Neural cell (in vitro differentiated cells): ENCODE results near the gene ARF5. TPM values are rescaled to one million over a fixed set of nuclear protein-coding genes. Genes with fewer than 3 reads are reported as not detected.

Experiments used
- H2AFZ ChIP-seq: fragments of 200-600, 300-800 bp; sonication (generic), shearing (Covaris generic); 2 replicates; pipeline ENCODE4 v1.6.0; 2014; ENCODE audit warnings: low read depth, mild to moderate bottlenecking, antibody characterized with exemption, low read length, moderate library complexity
- H3F3A ChIP-seq: fragments of 200-600 bp; shearing (Covaris generic); 2 replicates; pipeline ENCODE4 v1.6.1; 2016; ENCODE audit warnings: mild to moderate bottlenecking, moderate library complexity, mixed read lengths, antibody characterized with exemption, low read length; ENCODE audit not compliant: insufficient read depth, poor library complexity, severe bottlenecking
- H3K27ac ChIP-seq: fragments of 200-600, 300-800 bp; sonication (generic), shearing (Covaris generic); 2 replicates; pipeline ENCODE4 v1.5.1; 2014; ENCODE audit warnings: mild to moderate bottlenecking, low read length, moderate library complexity
- H3K27me3 ChIP-seq: fragments of 300-800, 200-600 bp; sonication (generic), shearing (Covaris generic); 2 replicates; pipeline ENCODE4 v1.6.0; 2014; ENCODE audit warnings: mild to moderate bottlenecking, low read depth, low read length, moderate library complexity; ENCODE audit not compliant: insufficient read depth
- H3K36me3 ChIP-seq: fragments of 300-800, 200-600 bp; sonication (generic), shearing (Covaris generic); 2 replicates; pipeline ENCODE4 v1.5.1; 2014; ENCODE audit warnings: mild to moderate bottlenecking, antibody characterized with exemption, low read length, moderate library complexity; ENCODE audit not compliant: insufficient read depth
- H3K4me2 ChIP-seq: fragments of 300-800, 200-600 bp; sonication (generic), shearing (Covaris generic); 2 replicates; pipeline ENCODE4 v1.6.0; 2014; ENCODE audit warnings: mild to moderate bottlenecking, low read length
- H3K4me3 ChIP-seq: fragments of 300-800, 200-600 bp; sonication (generic), shearing (Covaris generic); 2 replicates; pipeline ENCODE4 v1.5.1; 2014; ENCODE audit warnings: mild to moderate bottlenecking, low read length, moderate library complexity
- H3K79me2 ChIP-seq: fragments of 200-600 bp; shearing (Covaris generic); replicated peaks from 2 replicates; pipeline ENCODE4 v1.6.0; 2014; ENCODE audit warnings: mild to moderate bottlenecking, low read length, moderate library complexity; ENCODE audit not compliant: insufficient read depth
- H3K9ac ChIP-seq: fragments of 300-800, 200-600 bp; sonication (generic), shearing (Covaris generic); 2 replicates; pipeline ENCODE4 v1.6.1; 2016; ENCODE audit warnings: mild to moderate bottlenecking, low read length, mixed read lengths
- H3K9me2 ChIP-seq: fragments of 200-600 bp; shearing (Covaris generic); 2 replicates; pipeline ENCODE4 v1.6.1; 2016; ENCODE audit warnings: mild to moderate bottlenecking, low read length, mixed read lengths; ENCODE audit not compliant: insufficient read depth
- H3K9me3 ChIP-seq: fragments of 200-600, 300-800 bp; sonication (generic), shearing (Covaris generic); 2 replicates; pipeline ENCODE4 v1.6.1; 2016; ENCODE audit warnings: mild to moderate bottlenecking, mixed run types, low read length, moderate library complexity, mixed read lengths
- H4K20me1 ChIP-seq: fragments of 200-600 bp; shearing (Covaris generic); 2 replicates; pipeline ENCODE4 v1.6.1; 2016; ENCODE audit warnings: mild to moderate bottlenecking, mixed run types; ENCODE audit not compliant: insufficient read depth
- EP300 ChIP-seq: fragments of 450-650 bp; conservative IDR thresholded peaks from 2 replicates; pipeline ENCODE4 v1.6.1; 2014; ENCODE audit warnings: antibody characterized with exemption, mild to moderate bottlenecking, moderate library complexity; ENCODE audit not compliant: poor library complexity, severe bottlenecking
- EZH2 ChIP-seq: fragments of 200-600, 300-800 bp; shearing (Covaris generic), sonication (generic); IDR thresholded peaks from 2 replicates; pipeline ENCODE4 v1.6.1; 2014; ENCODE audit warnings: antibody characterized with exemption, low read length, borderline replicate concordance, mild to moderate bottlenecking; ENCODE audit not compliant: insufficient read depth, poor library complexity, severe bottlenecking
- MXI1 ChIP-seq: fragments of 450-650 bp; conservative IDR thresholded peaks from 2 replicates; pipeline ENCODE4 v1.6.1; 2014; ENCODE audit warnings: antibody characterized with exemption, mild to moderate bottlenecking; ENCODE audit not compliant: poor library complexity, severe bottlenecking
- POLR2AphosphoS5 ChIP-seq: IDR thresholded peaks from 2 replicates; pipeline ENCODE4 v1.6.1; 2012
- RAD21 ChIP-seq: fragments of 450-650 bp; conservative IDR thresholded peaks from 2 replicates; pipeline ENCODE4 v1.6.1; 2014; ENCODE audit warnings: antibody characterized with exemption, mild to moderate bottlenecking, moderate library complexity
- SMC3 ChIP-seq: fragments of 450-650 bp; conservative IDR thresholded peaks from 2 replicates; pipeline ENCODE4 v1.6.1; 2014; ENCODE audit warnings: antibody characterized with exemption, mild to moderate bottlenecking, moderate library complexity; ENCODE audit not compliant: poor library complexity
- TAF1 ChIP-seq: IDR thresholded peaks from 2 replicates; pipeline ENCODE4 v1.6.1; 2012; ENCODE audit warnings: low read depth
- polyA plus RNA-seq: library from polyadenylated mRNA; depleted of rRNA; stranded (reverse); fragments of >200 nt; gene quantifications from 2 replicates; pipeline ENCODE4 v1.2.3, GENCODE V29; 2014
- TF ChIP-seq, protein P1 (sequence below): fragments of 450-650 bp; IDR thresholded peaks from 2 replicates; pipeline ENCODE4 v1.5.1; 2014; ENCODE audit warnings: antibody characterized with exemption, mild to moderate bottlenecking, moderate library complexity; ENCODE audit not compliant: poor library complexity, severe bottlenecking
- TF ChIP-seq, protein P2 (sequence below): IDR thresholded peaks from 2 replicates; pipeline ENCODE4 v1.6.1; 2012; ENCODE audit warnings: borderline replicate concordance

The ARF5 gene
- polyA plus RNA-seq, 1 donor from 2014 or later, result 582 TPM

DNA sequence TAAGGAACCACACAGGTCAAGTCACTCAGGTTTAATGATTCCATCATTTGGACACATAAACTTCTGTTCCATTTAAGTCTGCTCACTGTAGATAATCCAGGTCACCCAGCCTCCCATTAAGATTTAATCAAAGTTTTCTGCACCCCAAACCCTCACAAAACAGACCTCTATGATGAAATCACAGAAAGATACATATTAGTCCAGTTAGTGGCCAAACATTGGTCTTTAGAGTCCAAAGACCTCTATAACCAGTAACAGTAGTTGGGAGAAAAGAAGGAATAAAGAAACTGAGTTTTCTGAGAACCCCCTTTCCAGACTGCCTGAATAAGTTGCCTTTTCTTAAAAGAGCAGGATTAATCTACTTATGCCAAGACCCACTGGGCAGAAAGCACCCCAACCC, 7.6 kb upstream of the ARF5 start:
- Histone ChIP-seq H3K4me3 (peak overlapping the region; percentile 98), H4K20me1 (no peaks in the 10 kb centered on the region), H3K79me2 (peaks cover 27% of the 10 kb centered on the region)

DNA sequence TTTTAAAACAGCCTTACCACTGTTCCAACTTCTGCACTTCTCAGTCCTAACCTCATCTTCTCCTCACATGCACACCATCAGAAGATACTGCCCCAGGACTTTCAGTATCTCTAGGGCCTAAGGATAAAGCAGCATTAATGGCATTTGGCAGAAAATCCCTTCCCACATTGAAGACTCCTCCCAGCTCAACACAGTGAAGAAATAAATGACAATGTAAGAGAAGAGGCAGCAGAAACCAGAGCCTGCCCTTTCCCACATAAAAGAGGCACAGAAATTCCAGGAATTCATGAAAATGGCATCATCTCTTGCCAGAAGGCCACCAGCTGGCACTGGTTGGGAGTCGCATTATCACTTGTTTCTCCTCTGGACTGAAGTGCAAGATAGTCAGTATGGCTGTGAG, 6.5 kb upstream of the ARF5 start:
- no peak for TF ChIP-seq MXI1
- TF ChIP-seq, protein P1, sequence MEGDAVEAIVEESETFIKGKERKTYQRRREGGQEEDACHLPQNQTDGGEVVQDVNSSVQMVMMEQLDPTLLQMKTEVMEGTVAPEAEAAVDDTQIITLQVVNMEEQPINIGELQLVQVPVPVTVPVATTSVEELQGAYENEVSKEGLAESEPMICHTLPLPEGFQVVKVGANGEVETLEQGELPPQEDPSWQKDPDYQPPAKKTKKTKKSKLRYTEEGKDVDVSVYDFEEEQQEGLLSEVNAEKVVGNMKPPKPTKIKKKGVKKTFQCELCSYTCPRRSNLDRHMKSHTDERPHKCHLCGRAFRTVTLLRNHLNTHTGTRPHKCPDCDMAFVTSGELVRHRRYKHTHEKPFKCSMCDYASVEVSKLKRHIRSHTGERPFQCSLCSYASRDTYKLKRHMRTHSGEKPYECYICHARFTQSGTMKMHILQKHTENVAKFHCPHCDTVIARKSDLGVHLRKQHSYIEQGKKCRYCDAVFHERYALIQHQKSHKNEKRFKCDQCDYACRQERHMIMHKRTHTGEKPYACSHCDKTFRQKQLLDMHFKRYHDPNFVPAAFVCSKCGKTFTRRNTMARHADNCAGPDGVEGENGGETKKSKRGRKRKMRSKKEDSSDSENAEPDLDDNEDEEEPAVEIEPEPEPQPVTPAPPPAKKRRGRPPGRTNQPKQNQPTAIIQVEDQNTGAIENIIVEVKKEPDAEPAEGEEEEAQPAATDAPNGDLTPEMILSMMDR, result no peak
- TF ChIP-seq EP300, result no peak
- TF ChIP-seq POLR2AphosphoS5, result no peak
- TF ChIP-seq RAD21, result no peak
- no peak for TF ChIP-seq SMC3
- no peak for TF ChIP-seq TAF1
- no peak for TF ChIP-seq EZH2
- TF ChIP-seq, protein P2, sequence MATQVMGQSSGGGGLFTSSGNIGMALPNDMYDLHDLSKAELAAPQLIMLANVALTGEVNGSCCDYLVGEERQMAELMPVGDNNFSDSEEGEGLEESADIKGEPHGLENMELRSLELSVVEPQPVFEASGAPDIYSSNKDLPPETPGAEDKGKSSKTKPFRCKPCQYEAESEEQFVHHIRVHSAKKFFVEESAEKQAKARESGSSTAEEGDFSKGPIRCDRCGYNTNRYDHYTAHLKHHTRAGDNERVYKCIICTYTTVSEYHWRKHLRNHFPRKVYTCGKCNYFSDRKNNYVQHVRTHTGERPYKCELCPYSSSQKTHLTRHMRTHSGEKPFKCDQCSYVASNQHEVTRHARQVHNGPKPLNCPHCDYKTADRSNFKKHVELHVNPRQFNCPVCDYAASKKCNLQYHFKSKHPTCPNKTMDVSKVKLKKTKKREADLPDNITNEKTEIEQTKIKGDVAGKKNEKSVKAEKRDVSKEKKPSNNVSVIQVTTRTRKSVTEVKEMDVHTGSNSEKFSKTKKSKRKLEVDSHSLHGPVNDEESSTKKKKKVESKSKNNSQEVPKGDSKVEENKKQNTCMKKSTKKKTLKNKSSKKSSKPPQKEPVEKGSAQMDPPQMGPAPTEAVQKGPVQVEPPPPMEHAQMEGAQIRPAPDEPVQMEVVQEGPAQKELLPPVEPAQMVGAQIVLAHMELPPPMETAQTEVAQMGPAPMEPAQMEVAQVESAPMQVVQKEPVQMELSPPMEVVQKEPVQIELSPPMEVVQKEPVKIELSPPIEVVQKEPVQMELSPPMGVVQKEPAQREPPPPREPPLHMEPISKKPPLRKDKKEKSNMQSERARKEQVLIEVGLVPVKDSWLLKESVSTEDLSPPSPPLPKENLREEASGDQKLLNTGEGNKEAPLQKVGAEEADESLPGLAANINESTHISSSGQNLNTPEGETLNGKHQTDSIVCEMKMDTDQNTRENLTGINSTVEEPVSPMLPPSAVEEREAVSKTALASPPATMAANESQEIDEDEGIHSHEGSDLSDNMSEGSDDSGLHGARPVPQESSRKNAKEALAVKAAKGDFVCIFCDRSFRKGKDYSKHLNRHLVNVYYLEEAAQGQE, result no peak
- Histone ChIP-seq H2AFZ (no peak overlapping the region), H3K9me3 (no peaks in the 10 kb centered on the region), H3K9me2 (no peaks in the 10 kb centered on the region), H3K4me2 (peak overlapping the region; percentile 21), H3K79me2 (peaks cover 27% of the 10 kb centered on the region), H3K9ac (no peak overlapping the region), H3K27ac (no peak overlapping the region), H3F3A (no peaks in the 10 kb centered on the region), H4K20me1 (no peaks in the 10 kb centered on the region), H3K4me3 (peak overlapping the region; percentile 98), H3K36me3 (peaks cover 18% of the 10 kb centered on the region), H3K27me3 (no peaks in the 10 kb centered on the region)

More for the DNA sequence above, 7.6 kb upstream of the ARF5 start:
- no peak for TF ChIP-seq MXI1
- TF ChIP-seq, protein P1, result no peak
- no peak for TF ChIP-seq EP300
- no peak for TF ChIP-seq POLR2AphosphoS5
- no peak for TF ChIP-seq SMC3
- H3F3A ChIP-seq, result no peaks in the 10 kb centered on the region
- no peak overlapping the region for H2AFZ ChIP-seq
- H3K27me3 ChIP-seq, result no peaks in the 10 kb centered on the region
- no peaks in the 10 kb centered on the region for H3K9me2 ChIP-seq
- H3K36me3 ChIP-seq, result peaks cover 18% of the 10 kb centered on the region
- peak overlapping the region; percentile 21 for H3K4me2 ChIP-seq
- no peak overlapping the region for H3K9ac ChIP-seq
- H3K27ac ChIP-seq, result no peak overlapping the region
- H3K9me3 ChIP-seq, result no peaks in the 10 kb centered on the region
